Activated T-helper 2 cell treated with anti-CD3 and anti-CD28 coated beads, Interferon-gamma antibody, Interleukin-2, Interleukin-4, amounts not matched to agents 10 μg/mL and 5 μg/mL and 100 μg/mL, durations not matched to agents 14 hours and 24 hours and 36 hours (primary cell): ENCODE data around the gene ISYNA1. TPM values are rescaled to one million over a fixed set of nuclear protein-coding genes. Genes with fewer than 3 reads are reported as not detected.
A peak's percentile ranks its signal among the peaks of the same experiment; 100 is the strongest.

ENCODE experiments used
- DNase-seq: peaks from one replicate; pipeline ENCODE4 v3.0.0; 2021; ENCODE audit warnings: low spot score
- H3K27ac Mint-ChIP-seq: one replicate; pipeline ENCODE4 v1.8.0; 2021; ENCODE audit warnings: mixed read lengths
- H3K27me3 Mint-ChIP-seq: one replicate; pipeline ENCODE4 v1.8.0; 2021; ENCODE audit warnings: low read depth, mixed read lengths
- H3K36me3 Mint-ChIP-seq: one replicate; pipeline ENCODE4 v1.8.0; 2021; ENCODE audit warnings: low read depth, mixed read lengths
- H3K4me1 Mint-ChIP-seq: one replicate; pipeline ENCODE4 v1.8.0; 2021; ENCODE audit warnings: low read depth, mixed read lengths
- H3K4me3 Mint-ChIP-seq: one replicate; pipeline ENCODE4 v1.8.0; 2021; ENCODE audit warnings: low read depth, mild to moderate bottlenecking, moderate library complexity, mixed read lengths
- H3K9me3 Mint-ChIP-seq: one replicate; pipeline ENCODE4 v1.8.0; 2021; ENCODE audit warnings: mixed read lengths
- intact Hi-C: fragments of 100-400 bp; cut with micrococcal nuclease; formaldehyde crosslinking; loops from one replicate; pipeline ENCODE4 v1.15.1; 2023
- total RNA-seq: library from RNA; stranded (reverse); gene quantifications from 2 replicates; pipeline ENCODE4 v1.2.3, GENCODE V29; 2022

The ISYNA1 gene
- total RNA-seq, 1 donor from 2014 or later = 20.3 TPM

DNA sequence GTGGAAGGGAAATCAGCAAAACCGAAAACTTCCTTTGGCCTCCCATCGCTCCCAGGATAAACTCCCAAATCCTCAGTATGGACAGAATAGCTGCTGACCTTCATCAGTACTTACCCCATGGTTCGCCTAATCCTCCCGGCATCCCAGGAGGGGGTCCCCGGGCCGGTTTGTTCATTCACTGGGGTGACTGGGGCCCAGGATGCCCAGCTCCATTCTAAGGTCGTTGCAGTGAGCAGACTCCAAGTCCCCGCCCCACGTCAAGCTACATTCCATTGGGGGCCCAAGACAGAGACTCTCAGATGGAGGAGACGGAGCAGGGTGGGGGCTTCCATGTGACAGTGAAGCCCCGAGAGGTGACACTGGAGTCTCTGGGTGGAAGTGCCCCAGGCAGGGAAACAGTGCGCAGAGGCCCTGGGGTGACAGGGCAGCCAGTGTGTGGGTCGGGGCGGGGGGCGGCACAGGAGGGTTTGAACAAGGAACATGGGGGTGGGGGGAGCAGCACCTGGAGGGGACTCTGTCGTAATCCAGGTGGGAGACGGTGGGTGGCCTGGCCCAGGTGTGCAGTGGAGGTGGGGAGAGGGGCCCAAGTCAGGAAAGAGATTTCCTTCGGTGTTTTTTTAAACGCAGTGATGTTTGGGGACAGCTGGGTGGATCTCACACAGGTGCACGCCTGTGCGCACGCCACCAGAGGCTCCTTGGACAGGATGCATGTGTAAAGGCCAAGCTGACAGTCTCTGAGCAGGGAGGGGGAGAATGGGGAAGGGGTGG lies 13.6 kb downstream of the ISYNA1 start:
- no peaks in the 10 kb centered on the region for H3K27me3 Mint-ChIP-seq
- peaks cover 38% of the 10 kb centered on the region for H3K4me1 Mint-ChIP-seq
- no peaks in the 10 kb centered on the region for H3K9me3 Mint-ChIP-seq
- peaks cover 13% of the 10 kb centered on the region for H3K36me3 Mint-ChIP-seq
- DNase-seq = no peak
- peak overlapping the region; percentile 38 for H3K27ac Mint-ChIP-seq
- intact Hi-C loops = no loop called here
- peak overlapping the region; percentile 13 for H3K4me3 Mint-ChIP-seq

DNA sequence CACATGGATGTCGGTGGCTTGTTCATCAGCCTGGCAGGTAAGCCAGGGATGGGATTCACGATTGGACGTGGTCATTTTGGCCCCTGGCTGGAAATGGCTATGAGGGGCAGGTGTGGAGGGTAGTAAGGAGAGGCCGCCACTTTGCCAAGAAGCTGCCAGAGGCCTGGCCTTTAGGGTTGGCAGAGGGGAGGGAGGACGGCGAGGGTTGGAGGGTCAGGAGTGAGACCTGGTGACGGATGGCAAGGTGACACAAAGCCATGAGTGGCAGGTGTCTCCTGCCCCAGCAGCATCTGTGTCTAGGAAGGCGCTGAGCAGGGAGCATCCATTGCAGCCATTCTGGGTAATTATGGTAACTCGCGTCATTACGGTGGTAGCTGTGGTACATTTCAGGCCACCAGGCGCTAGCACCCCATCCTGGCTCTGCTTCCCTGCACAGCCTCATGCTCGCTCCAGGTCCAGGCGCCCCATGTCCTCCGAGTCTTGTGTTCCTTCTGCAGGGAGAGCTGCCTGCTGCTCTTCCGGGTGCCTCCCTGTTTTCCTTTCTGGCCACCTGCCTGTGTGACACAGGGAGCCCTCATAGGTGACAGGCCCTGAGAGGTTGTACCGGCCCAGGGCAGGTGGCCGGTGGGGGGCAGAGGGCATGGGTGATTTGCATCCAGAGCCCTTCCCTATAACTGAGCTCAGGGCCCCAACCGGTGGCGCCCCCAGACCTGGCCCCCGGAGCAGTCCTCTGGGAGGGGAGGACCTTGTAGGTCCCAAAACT lies 14.5 kb downstream of the ISYNA1 start:
- H3K36me3 Mint-ChIP-seq = peaks cover 13% of the 10 kb centered on the region
- H3K9me3 Mint-ChIP-seq = no peaks in the 10 kb centered on the region
- intact Hi-C loops = no loop called here
- H3K4me1 Mint-ChIP-seq = peaks cover 43% of the 10 kb centered on the region
- H3K27me3 Mint-ChIP-seq = no peaks in the 10 kb centered on the region
- peak overlapping the region; percentile 88 for H3K27ac Mint-ChIP-seq
- H3K4me3 Mint-ChIP-seq = peak overlapping the region; percentile 88
- no peak for DNase-seq

DNA sequence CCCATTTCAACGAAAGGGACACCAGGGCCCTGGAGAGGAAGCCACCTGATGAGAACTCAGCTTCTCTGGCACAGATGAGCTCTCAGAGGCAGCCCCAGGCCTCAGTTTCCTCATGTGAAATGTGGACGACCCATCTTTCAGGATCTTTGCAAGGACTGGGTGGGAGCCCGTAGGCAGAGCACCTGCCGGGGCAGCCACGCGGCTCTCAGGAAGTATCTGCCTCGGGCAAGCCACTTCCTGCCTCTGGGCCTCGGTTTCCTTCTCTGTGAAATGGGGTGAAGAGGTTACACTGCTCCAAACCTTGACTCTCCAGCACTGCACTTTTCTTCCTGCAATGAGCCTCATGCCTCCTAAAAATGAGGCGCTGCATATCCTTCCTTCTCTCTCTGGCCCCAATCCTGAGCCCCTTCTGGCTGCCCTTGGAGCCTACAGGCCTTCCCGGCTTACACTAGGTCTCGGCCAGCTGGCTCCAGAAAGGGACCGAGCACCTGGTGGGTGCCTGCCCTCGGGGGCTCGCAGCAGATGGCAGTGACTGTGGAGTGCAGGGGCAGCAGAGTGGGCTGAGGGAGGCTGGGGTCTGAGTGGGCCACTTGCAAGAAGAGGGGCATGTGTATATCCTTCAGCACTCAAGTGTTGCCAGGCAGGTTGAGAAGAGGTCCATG lies 15.3 kb downstream of the ISYNA1 start:
- no peaks in the 10 kb centered on the region for H3K27me3 Mint-ChIP-seq
- intact Hi-C loops = no loop called here
- peak overlapping the region; percentile 88 for H3K27ac Mint-ChIP-seq
- H3K4me1 Mint-ChIP-seq = peaks cover 50% of the 10 kb centered on the region
- H3K36me3 Mint-ChIP-seq = peaks cover 13% of the 10 kb centered on the region
- no peaks in the 10 kb centered on the region for H3K9me3 Mint-ChIP-seq
- DNase-seq = peak; percentile 50
- peak overlapping the region; percentile 88 for H3K4me3 Mint-ChIP-seq

DNA sequence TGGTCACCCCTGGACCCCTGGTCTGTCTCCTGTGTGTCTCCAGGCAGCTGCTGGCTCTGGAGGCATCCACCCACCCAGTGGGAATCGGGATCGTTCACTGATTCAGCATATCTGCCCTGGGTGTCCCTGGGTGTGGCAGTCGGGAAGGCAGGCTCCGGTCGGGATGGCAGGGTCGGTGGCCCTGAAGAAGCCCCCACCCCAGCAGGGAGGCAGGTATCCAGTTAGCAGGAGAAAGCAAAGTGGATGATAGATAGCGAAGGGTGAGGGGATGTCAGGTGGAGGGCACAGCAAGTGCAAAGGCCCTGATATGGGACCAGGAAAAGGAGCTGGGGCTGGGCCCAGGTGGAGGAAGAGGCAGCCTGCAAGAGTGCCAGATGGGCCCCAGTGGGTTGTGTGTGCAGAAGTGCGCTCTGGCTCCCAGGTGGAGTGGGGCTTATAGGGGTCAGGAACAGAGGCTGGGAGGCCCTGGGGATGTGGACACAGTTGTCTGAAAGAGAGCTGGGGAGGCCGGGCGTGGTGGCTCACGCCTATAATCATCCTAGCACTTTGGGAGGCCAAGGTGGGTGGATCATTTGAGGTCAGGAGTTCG lies 16.5 kb downstream of the ISYNA1 start:
- Mint-ChIP-seq H3K9me3 (no peaks in the 10 kb centered on the region), H3K4me1 (peaks cover 57% of the 10 kb centered on the region), H3K36me3 (peaks cover 13% of the 10 kb centered on the region), H3K27me3 (no peaks in the 10 kb centered on the region), H3K27ac (peak overlapping the region; percentile 89), H3K4me3 (peak overlapping the region; percentile 88)
- intact Hi-C loops = no loop called here
- no peak for DNase-seq

DNA sequence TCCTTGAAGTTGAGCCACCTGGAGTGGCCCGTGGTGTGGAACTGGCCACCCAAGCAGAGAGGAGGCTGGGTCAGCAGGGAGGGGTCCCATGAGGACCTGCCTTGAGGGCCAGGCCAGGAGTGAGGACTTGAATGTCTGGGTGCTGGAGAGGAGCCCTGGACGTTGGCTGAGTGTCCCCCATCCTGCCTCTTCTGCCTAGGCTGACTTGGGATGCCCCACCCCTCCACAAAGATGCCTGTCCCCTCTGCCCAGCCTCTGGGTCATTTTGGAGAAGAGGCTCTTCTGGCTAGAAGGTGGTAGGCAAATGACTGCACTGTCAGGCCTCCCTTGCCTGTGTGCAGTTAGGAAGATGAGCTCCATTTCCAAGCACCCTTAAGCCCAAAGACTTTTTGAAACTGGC lies 17.0 kb downstream of the ISYNA1 start:
- H3K4me1 Mint-ChIP-seq = peaks cover 60% of the 10 kb centered on the region
- intact Hi-C loops = no loop called here
- no peaks in the 10 kb centered on the region for H3K9me3 Mint-ChIP-seq
- peak overlapping the region; percentile 89 for H3K27ac Mint-ChIP-seq
- peaks cover 13% of the 10 kb centered on the region for H3K36me3 Mint-ChIP-seq
- no peaks in the 10 kb centered on the region for H3K27me3 Mint-ChIP-seq
- H3K4me3 Mint-ChIP-seq = peak overlapping the region; percentile 88
- no peak for DNase-seq

DNA sequence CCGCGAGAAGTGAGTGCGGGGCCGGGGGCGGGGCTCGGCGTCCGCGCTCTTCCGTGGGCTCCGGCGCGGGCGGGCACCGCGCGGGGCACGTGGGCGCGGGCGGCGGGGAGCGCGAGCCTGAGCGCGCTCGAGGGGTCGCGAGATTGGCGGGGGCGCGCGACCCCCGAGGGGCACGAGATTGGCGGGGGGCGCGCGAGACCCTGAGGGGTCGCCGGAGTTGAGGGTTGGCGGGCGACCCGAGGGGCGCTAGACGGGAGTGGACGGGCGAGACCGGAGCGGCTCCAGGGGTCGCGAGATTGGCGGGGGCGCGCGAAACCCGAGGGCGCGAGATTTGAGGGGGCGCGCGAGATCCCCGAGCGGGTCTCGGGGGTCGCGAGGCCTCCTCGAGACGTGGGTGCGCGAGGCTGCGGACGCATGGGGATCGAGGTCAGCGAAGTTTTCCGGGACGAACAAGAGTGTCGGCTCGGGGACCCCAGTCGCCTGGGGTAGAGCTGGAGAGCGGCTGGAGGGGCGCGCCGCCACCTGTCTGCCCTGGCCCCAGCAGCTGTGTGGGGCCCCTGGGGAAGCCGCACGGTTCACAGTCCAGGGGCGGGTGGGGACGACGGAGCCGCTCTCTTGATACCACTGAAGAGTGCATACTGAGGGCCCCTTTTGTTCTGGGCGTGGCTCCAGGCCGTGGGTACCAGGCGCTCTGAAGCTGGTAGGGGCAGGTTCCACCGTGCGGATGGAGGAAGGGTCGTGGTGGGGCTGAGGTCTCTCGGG lies 18.1 kb downstream of the ISYNA1 start:
- peak overlapping the region; percentile 88 for H3K4me3 Mint-ChIP-seq
- H3K27me3 Mint-ChIP-seq = no peaks in the 10 kb centered on the region
- H3K9me3 Mint-ChIP-seq = no peaks in the 10 kb centered on the region
- H3K27ac Mint-ChIP-seq = peak overlapping the region; percentile 54
- DNase-seq = no peak
- peaks cover 64% of the 10 kb centered on the region for H3K4me1 Mint-ChIP-seq
- peaks cover 11% of the 10 kb centered on the region for H3K36me3 Mint-ChIP-seq
- intact Hi-C loops = no loop called here

DNA sequence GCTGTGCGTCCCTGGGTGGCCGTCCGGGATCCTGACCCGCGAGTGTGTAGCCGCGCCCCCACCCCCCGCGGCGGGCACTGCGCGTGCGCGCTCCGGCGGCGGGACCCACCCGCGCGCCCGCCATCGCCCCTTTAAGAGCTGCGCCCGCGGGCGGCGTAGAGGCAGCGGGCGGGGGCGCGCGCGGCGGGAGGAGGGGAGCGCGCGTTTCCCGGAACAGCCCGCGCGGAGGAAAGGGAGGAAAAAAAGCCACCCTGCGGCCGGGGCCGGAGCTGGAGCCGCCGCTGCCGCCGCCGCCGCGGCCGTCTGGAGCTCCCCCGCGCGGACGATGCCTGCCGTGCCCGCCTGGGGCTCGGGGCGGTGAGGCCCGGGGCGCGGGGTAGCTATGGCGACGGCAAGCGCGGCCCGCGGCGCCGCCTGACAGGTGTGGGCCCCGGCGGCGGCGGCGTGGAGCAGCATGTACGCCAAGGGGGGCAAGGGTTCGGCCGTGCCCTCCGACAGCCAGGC lies 18.7 kb downstream of the ISYNA1 start, which contains the start of gene SSBP4:
Gene SSBP4, plus strand, starts transcription at position 204 of the 504 bp plus-strand sequence. Its CDS starts 251 bp downstream, at position 455.
- intact Hi-C loops = no loop called here

DNA sequence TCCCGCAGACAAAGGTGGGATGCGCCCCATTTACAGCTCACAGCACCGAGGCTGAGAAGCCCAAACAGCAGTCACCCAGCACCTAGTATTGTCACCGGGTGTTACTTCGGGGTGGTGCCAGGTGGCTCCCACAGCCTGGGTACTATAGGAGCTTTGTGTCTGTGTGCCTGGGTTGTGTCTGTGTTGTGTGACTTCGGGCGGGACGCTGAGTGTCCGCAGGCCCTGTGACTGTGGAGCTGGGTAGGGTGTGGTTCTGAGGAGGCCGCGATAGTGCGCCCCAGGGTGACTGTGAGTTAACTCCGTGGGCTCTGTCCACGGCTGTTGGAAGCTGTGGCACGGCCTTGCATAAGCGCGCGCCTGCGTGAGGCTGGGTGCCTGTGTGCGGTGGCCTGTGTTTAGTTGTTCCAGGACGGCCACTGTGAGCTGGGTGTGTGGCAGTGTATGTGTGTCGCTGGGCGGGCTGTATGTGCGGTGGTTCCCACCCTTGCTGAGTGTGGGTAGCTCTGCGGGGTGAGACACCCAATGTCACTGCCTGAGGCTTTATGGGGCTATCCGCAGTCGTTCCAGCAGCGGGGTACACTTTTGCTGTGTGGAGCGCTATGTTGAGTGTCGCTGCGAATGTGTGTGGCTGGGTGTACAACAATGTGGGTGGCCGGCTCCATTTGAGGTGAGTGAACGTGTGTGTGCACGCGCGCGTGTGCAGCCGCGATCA lies 19.3 kb downstream of the ISYNA1 start:
- Mint-ChIP-seq H3K27me3 (no peaks in the 10 kb centered on the region), H3K4me1 (peaks cover 69% of the 10 kb centered on the region), H3K27ac (peak overlapping the region; percentile 82), H3K4me3 (peak overlapping the region; percentile 74), H3K36me3 (peaks cover 11% of the 10 kb centered on the region), H3K9me3 (no peaks in the 10 kb centered on the region)
- intact Hi-C loops = no loop called here
- no peak for DNase-seq

More for the DNA sequence above, 18.7 kb downstream of the ISYNA1 start, which contains the start of gene SSBP4:
- Mint-ChIP-seq H3K36me3 (peaks cover 11% of the 10 kb centered on the region), H3K27ac (peak within 1 kb of the TSS; percentile 82), H3K4me3 (peak within 1 kb of the TSS; percentile 88), H3K27me3 (no peaks in the 10 kb centered on the region), H3K9me3 (no peaks in the 10 kb centered on the region), H3K4me1 (peaks cover 70% of the 10 kb centered on the region)
- peak; percentile 74 for DNase-seq

DNA sequence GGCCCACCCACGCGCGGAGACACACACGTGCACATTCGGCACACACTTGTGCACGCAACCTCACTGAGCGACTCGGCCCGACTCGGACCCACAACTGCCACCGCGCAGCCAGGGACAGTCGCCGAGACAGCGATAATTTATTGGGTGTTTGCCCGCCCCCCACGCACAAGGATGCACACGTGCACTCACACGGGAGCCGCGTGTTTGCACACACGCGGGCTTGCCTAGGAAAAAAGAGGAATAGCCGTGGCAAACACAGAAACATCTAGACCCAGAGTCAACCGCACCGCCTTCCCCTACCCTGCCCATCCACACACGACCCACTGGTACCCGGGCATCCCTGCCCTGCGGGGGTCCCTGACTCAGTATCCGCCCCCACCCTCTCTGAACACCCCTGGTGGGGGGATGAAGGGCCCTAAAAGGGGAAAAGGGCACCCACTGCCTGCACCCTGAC lies 19.9 kb downstream of the ISYNA1 start:
- Mint-ChIP-seq H3K4me1 (peaks cover 65% of the 10 kb centered on the region), H3K36me3 (peaks cover 9% of the 10 kb centered on the region), H3K4me3 (peak overlapping the region; percentile 74), H3K27me3 (no peaks in the 10 kb centered on the region), H3K27ac (peak overlapping the region; percentile 82), H3K9me3 (no peaks in the 10 kb centered on the region)
- no peak for DNase-seq
- intact Hi-C loops = no loop called here

DNA sequence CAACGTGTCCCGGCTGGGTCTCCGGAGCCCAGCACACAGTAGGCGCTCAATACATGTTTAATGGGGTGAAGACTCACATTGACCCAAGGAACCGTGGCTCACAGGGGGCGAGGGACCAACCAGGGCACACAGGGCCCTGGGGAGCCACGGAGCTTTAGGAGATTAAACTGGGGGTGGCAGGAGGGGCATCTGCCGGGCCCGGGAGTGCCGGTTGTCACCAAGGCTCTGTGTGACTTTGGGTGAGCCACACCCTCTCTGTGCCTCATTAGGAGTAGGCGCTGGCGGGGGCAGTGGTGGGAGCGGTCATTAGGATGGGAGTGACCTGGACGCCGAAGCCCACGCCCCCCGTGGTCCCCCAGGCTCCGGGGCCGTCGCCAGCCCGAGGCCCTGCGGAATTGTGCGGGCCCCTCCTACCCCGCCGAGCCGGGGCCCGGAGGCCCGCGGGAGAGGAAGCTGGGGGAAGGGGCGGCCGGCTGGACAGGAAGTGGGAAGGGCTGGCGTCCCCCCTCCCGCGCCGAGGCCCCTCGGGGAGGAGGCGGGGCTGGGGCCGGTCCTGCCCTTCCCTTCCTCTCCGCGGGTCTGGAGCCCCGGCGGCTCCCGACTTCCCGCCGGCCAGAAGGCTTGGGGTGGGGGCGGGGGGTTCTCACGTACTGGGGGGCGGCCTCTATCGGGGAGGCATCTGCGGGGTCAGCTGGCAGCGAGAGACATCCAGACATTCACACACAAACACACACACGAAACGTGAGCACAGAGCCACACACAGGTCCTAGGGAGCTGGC lies 20.5 kb downstream of the ISYNA1 start:
- H3K4me1 Mint-ChIP-seq = peaks cover 59% of the 10 kb centered on the region
- H3K4me3 Mint-ChIP-seq = peak overlapping the region; percentile 74

DNA sequence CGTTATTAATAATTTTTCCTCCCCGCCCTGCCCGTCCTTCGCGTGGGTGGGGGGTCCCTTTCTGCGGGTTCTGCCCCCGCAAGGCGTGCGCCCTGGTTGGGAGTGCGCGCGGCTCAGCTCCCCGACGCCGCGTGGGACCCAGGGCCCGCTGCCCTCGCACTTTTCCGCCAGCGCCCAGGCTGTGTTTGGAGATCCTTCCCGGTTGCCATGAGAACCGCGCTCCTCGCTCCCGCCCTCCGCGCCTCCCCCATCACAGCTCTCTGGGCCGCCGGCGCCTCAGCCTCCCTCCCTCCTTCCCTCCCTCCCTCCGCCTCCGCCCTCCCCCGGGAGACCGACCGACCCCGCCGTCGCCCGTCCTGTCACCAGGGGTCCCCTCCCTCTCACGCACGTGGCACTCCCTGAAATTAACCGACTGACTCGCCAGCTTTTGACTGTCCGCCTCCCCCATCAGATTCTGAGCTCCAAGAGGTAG lies 21.1 kb downstream of the ISYNA1 start:
- H3K9me3 Mint-ChIP-seq = no peaks in the 10 kb centered on the region
- H3K4me3 Mint-ChIP-seq = peak overlapping the region; percentile 69
- peaks cover 3% of the 10 kb centered on the region for H3K27me3 Mint-ChIP-seq
- H3K4me1 Mint-ChIP-seq = peaks cover 54% of the 10 kb centered on the region
- peak; percentile 69 for DNase-seq
- peak overlapping the region; percentile 88 for H3K27ac Mint-ChIP-seq
- peaks cover 4% of the 10 kb centered on the region for H3K36me3 Mint-ChIP-seq
- intact Hi-C loops = no loop called here

More for the DNA sequence above, 20.5 kb downstream of the ISYNA1 start:
- Mint-ChIP-seq H3K27me3 (peaks cover 3% of the 10 kb centered on the region), H3K27ac (peak overlapping the region; percentile 88), H3K36me3 (peaks cover 4% of the 10 kb centered on the region), H3K9me3 (no peaks in the 10 kb centered on the region)
- DNase-seq = peak; percentile 44
- intact Hi-C loops = no loop called here
